GM06990 (cell line): ENCODE measurements around the gene CS.

Experiments used
- DNase-seq: peaks from one replicate; pipeline ENCODE4 v3.0.0-alpha.2; 2011; ENCODE audit not compliant: insufficient read length; ENCODE audit errors: extremely low read depth
- H3K27me3 ChIP-seq: replicated peaks from 2 replicates; pipeline ENCODE4 v1.6.0; 2011; ENCODE audit warnings: low read length; ENCODE audit not compliant: control insufficient read depth, insufficient read depth
- H3K36me3 ChIP-seq: 2 replicates; pipeline ENCODE4 v1.5.1; 2011; ENCODE audit warnings: low read length; ENCODE audit not compliant: control insufficient read depth, insufficient read depth
- H3K4me3 ChIP-seq: replicated peaks from 2 replicates; pipeline ENCODE4 v1.5.1; 2011; ENCODE audit warnings: low read depth, mild to moderate bottlenecking, control low read depth, low read length
- TF ChIP-seq, protein P1 (sequence below): IDR thresholded peaks from 2 replicates; pipeline ENCODE4 v1.5.1; 2011; ENCODE audit warnings: low read length, control low read depth, mild to moderate bottlenecking, inconsistent platforms; ENCODE audit not compliant: insufficient read depth, poor library complexity, severe bottlenecking

Gene CS

DNA sequence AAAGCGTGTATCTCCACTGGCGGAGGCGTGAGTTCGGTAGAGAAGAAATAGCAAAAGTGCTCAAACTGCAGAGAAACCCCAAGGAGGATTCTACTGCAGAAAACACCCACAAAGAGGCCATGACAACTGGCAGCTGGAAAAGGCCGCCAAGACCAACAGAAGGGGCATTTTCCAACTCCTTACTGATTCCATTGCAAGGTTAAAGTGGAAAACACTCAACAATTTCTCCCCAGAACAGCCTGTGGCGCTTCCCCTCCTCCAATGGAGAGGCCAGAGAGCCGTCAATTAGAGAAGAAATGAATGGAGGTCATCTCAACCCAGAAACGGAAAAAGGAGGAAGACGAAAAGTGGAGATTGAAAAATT, 41.3 kb downstream of the CS start:
- H3K36me3 ChIP-seq: peaks cover 18% of the 10 kb centered on the region
- H3K27me3 ChIP-seq: no peaks in the 10 kb centered on the region
- TF ChIP-seq, protein P1, sequence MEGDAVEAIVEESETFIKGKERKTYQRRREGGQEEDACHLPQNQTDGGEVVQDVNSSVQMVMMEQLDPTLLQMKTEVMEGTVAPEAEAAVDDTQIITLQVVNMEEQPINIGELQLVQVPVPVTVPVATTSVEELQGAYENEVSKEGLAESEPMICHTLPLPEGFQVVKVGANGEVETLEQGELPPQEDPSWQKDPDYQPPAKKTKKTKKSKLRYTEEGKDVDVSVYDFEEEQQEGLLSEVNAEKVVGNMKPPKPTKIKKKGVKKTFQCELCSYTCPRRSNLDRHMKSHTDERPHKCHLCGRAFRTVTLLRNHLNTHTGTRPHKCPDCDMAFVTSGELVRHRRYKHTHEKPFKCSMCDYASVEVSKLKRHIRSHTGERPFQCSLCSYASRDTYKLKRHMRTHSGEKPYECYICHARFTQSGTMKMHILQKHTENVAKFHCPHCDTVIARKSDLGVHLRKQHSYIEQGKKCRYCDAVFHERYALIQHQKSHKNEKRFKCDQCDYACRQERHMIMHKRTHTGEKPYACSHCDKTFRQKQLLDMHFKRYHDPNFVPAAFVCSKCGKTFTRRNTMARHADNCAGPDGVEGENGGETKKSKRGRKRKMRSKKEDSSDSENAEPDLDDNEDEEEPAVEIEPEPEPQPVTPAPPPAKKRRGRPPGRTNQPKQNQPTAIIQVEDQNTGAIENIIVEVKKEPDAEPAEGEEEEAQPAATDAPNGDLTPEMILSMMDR: no peak
- peak overlapping the region; percentile 84 for H3K4me3 ChIP-seq
- DNase-seq: no peak

DNA sequence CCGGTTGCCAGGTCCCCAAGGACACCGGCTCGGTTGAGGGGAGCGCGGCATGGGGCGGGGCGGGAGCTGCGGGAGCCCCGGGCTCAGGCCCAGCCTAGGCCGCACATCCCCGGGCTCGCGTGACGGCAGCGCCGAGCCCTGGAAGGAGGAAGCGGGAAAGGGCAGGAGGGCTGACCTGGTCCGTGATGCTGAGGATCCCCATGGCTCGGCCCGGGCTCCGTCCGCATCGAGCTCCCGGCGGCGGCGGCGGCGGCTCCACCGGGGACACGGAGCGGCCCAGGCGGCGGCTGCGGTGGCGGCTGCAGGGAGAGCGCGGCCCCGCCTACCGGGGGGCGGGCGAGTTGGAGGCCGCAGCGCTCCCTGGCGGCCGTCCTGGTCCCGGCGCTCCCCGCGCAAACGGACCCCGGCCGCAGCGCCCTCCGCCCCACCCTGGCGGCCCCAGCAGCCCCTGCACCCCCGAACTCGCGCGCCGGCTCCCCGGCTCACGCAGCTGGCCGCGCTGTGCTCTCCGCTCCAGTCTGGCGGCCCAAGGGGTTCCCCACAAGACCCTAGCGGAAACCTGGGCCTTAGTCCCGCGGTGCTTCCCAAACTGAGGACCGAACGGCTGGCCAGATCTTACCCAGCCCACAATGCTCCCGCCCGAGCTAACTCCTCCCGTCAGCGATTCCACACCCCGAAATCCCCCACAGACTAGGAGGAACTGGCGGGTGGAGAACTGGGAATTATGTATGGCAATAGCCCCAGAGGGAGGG, 41.9 kb downstream of the CS start, which contains the start of gene ANKRD52:
Gene ANKRD52, minus strand, starts transcription at position 317 of the 752 bp plus-strand sequence. Its CDS starts 115 bp downstream, at position 202.
- no peaks in the 10 kb centered on the region for H3K27me3 ChIP-seq
- H3K36me3 ChIP-seq: peaks cover 23% of the 10 kb centered on the region
- TF ChIP-seq, protein P1: no peak
- peak within 1 kb of the TSS; percentile 84 for H3K4me3 ChIP-seq
- peak; percentile 88 for DNase-seq

DNA sequence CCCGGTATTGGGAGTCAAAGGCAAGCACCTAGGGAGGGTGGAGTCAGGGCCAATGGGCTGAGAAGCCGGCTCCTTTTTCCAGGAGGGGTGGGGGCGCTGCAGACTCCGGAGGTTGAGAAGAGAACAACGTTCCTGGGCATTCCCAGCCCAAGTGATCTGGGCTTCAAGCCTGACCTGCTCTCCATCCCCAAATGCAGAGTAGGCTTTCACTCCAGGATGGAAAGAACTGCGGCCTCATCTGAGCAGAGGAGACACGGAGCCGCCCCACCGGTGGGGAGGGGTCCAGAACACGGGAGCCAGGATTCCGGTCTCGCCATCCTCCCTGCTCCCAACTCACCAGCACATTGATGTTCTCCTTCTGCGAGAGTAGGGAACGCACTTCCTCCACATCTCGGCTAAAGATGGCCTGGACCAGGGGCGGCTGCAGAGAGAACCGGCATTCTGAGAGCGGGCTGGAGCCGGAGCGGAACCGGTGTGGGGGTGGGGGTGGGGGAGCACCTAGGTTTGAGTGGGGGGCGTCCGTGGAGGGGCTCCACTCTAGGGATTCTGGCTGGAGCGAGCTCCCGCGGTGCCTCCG, 42.6 kb downstream of the CS start:
- H3K27me3 ChIP-seq: no peaks in the 10 kb centered on the region
- no peak for DNase-seq
- TF ChIP-seq, protein P1: peak; percentile 5
- peak overlapping the region; percentile 84 for H3K4me3 ChIP-seq
- H3K36me3 ChIP-seq: peaks cover 30% of the 10 kb centered on the region

DNA sequence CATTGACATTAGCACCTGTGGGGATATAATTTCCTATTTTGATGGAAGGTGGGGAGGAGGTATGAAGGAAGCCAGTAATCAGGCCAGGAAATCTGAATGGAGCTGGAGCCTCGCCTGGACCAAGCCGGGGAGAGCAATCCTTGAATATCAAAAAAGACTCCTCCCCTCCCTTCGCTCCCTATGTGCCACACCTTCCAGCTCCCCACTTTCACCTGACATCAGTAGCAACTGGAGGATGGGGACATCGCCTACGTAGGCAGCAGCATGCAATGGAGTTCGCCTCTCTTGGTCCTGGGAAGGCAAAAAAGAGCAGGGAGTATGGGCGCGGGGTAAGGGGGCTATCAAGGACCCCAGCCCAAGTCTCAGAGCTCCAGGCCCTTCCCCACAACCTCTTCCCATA, 43.1 kb downstream of the CS start:
- Histone ChIP-seq H3K27me3 (no peaks in the 10 kb centered on the region), H3K4me3 (peak overlapping the region; percentile 84), H3K36me3 (peaks cover 31% of the 10 kb centered on the region)
- DNase-seq: no peak
- TF ChIP-seq, protein P1: no peak

DNA sequence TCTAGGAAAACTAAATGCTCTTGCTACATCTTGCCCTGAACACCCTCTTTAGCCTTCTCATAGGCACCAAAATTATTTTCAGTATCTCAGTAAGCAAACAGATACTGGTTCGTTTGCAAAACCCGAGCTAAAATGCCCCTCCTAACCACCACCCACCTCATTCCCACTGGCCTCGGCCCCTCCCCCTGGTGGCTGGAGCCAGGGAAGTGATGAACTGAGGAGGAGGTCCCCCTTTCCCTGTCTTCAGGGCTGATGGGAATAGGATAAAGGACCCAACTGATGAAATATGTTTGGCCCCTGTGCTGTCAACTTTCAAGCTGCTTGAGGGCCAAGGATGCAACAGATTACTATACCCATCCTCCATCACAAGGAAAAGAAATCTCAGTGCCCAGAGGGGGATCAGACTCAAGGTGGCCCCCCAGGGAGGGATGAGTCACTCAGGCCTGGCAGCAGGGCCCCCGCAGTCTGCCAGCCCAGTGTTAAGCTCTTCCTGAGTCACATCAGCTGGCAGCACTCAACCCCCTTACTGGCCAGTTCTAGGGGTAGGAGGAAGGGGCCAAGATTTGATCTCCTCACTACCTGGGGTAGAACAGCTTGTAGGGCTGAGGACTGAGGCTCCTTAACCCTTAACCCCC, 43.7 kb downstream of the CS start:
- H3K27me3 ChIP-seq: no peaks in the 10 kb centered on the region
- DNase-seq: no peak
- TF ChIP-seq, protein P1: no peak
- H3K4me3 ChIP-seq: no peak overlapping the region
- H3K36me3 ChIP-seq: peaks cover 34% of the 10 kb centered on the region
